DOHH2 (cell line): ENCODE data around the gene ZNF532.

Experiments
- H3F3A ChIP-seq: fragments of 200-600 bp; sonication (generic), shearing (Covaris generic); 2 replicates; pipeline ENCODE4 v1.6.0; 2016; ENCODE audit warnings: antibody characterized with exemption, mild to moderate bottlenecking; ENCODE audit not compliant: control insufficient read depth, insufficient read depth
- H3K27ac ChIP-seq: fragments of 200-600 bp; sonication (generic); 2 replicates; pipeline ENCODE4 v1.5.1; 2014; ENCODE audit warnings: low read depth, mild to moderate bottlenecking, low read length, moderate library complexity
- H3K27me3 ChIP-seq: fragments of 200-600 bp; sonication (generic); 2 replicates; pipeline ENCODE4 v1.6.1; 2014; ENCODE audit warnings: mild to moderate bottlenecking, low read length, mixed read lengths; ENCODE audit not compliant: control insufficient read depth
- H3K36me3 ChIP-seq: fragments of 200-600 bp; sonication (generic); 2 replicates; pipeline ENCODE4 v1.6.1; 2014; ENCODE audit warnings: mild to moderate bottlenecking, low read length, moderate library complexity, mixed read lengths; ENCODE audit not compliant: control insufficient read depth
- H3K4me1 ChIP-seq: fragments of 200-600 bp; sonication (generic); 2 replicates; pipeline ENCODE4 v1.6.1; 2014; ENCODE audit warnings: mild to moderate bottlenecking, low read length, mixed read lengths; ENCODE audit not compliant: control insufficient read depth
- H3K4me2 ChIP-seq: fragments of 200-600 bp; sonication (generic); 2 replicates; pipeline ENCODE4 v1.6.0; 2014; ENCODE audit warnings: mild to moderate bottlenecking, low read length, moderate library complexity
- H3K4me3 ChIP-seq: fragments of 200-600 bp; sonication (generic); 2 replicates; pipeline ENCODE4 v1.5.1; 2014; ENCODE audit warnings: mild to moderate bottlenecking, low read length, mixed read lengths
- H3K79me2 ChIP-seq: fragments of 200-600 bp; sonication (generic); 2 replicates; pipeline ENCODE4 v1.6.1; 2014; ENCODE audit warnings: mild to moderate bottlenecking, low read length, mixed read lengths; ENCODE audit not compliant: control insufficient read depth
- H3K9me2 ChIP-seq: fragments of 200-600 bp; sonication (generic); replicated peaks from 2 replicates; pipeline ENCODE4 v1.6.1; 2014; ENCODE audit warnings: mild to moderate bottlenecking, low read length, mixed read lengths; ENCODE audit not compliant: control insufficient read depth
- H3K9me3 ChIP-seq: fragments of 200-600 bp; sonication (generic); 2 replicates; pipeline ENCODE4 v1.6.1; 2014; ENCODE audit warnings: antibody characterized with exemption, low read length, mixed read lengths; ENCODE audit not compliant: control insufficient read depth, insufficient read depth
- H4K20me1 ChIP-seq: fragments of 200-600 bp; sonication (generic); 2 replicates; pipeline ENCODE4 v1.6.0; 2014; ENCODE audit warnings: low read depth, mild to moderate bottlenecking, antibody characterized with exemption, low read length, moderate library complexity; ENCODE audit not compliant: control insufficient read depth, insufficient read depth
- CTCF ChIP-seq: fragments of 200-600 bp; sonication (generic); IDR thresholded peaks from one replicate; pipeline ENCODE4 v1.5.1; 2014; ENCODE audit warnings: antibody characterized with exemption, mild to moderate bottlenecking, low read depth, low read length; ENCODE audit not compliant: poor library complexity, severe bottlenecking
- EZH2phosphoT487 ChIP-seq: fragments of 200-600 bp; sonication (generic); IDR thresholded peaks from 2 replicates; pipeline ENCODE4 v1.6.1; 2017; ENCODE audit warnings: borderline replicate concordance, mild to moderate bottlenecking, antibody characterized with exemption, low read length, moderate library complexity, mixed read lengths

Gene ZNF532

DNA sequence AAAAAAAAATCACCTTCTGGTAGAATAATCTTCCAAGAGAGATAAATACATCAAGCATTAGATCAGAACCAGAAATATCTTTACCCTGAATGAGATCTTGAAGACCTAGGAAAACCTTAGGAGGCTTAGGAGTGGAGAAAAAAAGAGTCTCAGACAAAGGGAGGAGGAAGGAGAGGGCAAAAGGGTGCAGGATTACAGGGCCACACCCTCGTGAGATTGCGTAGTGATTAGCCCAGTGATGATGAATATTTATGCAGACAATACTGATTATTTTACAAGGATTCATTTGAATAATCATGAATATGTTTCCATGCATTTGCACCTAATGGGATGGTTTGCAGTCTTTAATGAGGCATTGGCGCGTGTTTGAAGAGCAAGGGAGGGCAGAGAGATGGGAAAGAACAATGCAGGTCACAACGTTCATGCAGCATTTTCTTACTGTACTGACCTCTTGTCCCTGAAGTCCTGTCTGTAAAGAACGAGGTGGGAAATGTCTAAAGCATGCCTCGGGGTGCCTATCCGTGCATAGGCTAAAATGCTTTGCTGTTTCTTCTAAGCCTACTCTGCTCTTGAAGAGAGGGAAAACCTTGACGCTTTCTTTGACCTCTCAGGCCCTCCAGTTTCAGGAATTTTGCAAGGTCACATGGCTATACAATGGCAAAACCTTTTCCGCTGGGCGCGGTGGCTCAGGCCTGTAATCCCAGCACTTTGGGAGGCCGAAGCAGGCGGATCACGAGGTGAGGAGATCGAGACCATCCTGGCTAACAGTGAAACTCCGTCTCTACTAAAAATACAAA is 18.6 kb upstream of the ZNF532 start:
- Histone ChIP-seq H3K4me3 (no peak overlapping the region), H3F3A (no peaks in the 10 kb centered on the region), H4K20me1 (no peaks in the 10 kb centered on the region), H3K4me2 (no peak overlapping the region), H3K27me3 (peaks cover 9% of the 10 kb centered on the region), H3K4me1 (peaks cover 15% of the 10 kb centered on the region), H3K9me2 (no peaks in the 10 kb centered on the region), H3K36me3 (no peaks in the 10 kb centered on the region), H3K9me3 (no peaks in the 10 kb centered on the region), H3K27ac (no peak overlapping the region), H3K79me2 (no peaks in the 10 kb centered on the region)
- TF ChIP-seq CTCF (no peak), EZH2phosphoT487 (no peak)

GRCh38 chr18:58847383-58848071 is 17.1 kb upstream of the ZNF532 start:
- TF ChIP-seq EZH2phosphoT487 (no peak), CTCF (no peak)
- H3K36me3 ChIP-seq = no peaks in the 10 kb centered on the region
- H3K79me2 ChIP-seq = no peaks in the 10 kb centered on the region
- peaks cover 15% of the 10 kb centered on the region for H3K4me1 ChIP-seq
- H4K20me1 ChIP-seq = no peaks in the 10 kb centered on the region
- no peak overlapping the region for H3K27ac ChIP-seq
- peaks cover 14% of the 10 kb centered on the region for H3K27me3 ChIP-seq
- H3F3A ChIP-seq = no peaks in the 10 kb centered on the region
- peak overlapping the region; percentile 48 for H3K4me2 ChIP-seq
- no peaks in the 10 kb centered on the region for H3K9me2 ChIP-seq
- peak overlapping the region; percentile 52 for H3K4me3 ChIP-seq
- H3K9me3 ChIP-seq = no peaks in the 10 kb centered on the region

GRCh38 chr18:58848685-58849084 is 16.0 kb upstream of the ZNF532 start:
- H3K9me2 ChIP-seq = no peaks in the 10 kb centered on the region
- no peaks in the 10 kb centered on the region for H4K20me1 ChIP-seq
- H3K4me3 ChIP-seq = no peak overlapping the region
- H3F3A ChIP-seq = no peaks in the 10 kb centered on the region
- H3K27ac ChIP-seq = no peak overlapping the region
- TF ChIP-seq CTCF (no peak), EZH2phosphoT487 (no peak)
- H3K27me3 ChIP-seq = peaks cover 17% of the 10 kb centered on the region
- peaks cover 18% of the 10 kb centered on the region for H3K4me1 ChIP-seq
- no peak overlapping the region for H3K4me2 ChIP-seq
- no peaks in the 10 kb centered on the region for H3K9me3 ChIP-seq
- H3K36me3 ChIP-seq = no peaks in the 10 kb centered on the region
- no peaks in the 10 kb centered on the region for H3K79me2 ChIP-seq
